ENCODE data around the gene KLF18. TPM values are rescaled to one million over a fixed set of nuclear protein-coding genes. Genes with fewer than 3 reads are reported as not detected.

Gene KLF18
- total and polyA plus RNA-seq, 9 donors, result not detected

DNA sequence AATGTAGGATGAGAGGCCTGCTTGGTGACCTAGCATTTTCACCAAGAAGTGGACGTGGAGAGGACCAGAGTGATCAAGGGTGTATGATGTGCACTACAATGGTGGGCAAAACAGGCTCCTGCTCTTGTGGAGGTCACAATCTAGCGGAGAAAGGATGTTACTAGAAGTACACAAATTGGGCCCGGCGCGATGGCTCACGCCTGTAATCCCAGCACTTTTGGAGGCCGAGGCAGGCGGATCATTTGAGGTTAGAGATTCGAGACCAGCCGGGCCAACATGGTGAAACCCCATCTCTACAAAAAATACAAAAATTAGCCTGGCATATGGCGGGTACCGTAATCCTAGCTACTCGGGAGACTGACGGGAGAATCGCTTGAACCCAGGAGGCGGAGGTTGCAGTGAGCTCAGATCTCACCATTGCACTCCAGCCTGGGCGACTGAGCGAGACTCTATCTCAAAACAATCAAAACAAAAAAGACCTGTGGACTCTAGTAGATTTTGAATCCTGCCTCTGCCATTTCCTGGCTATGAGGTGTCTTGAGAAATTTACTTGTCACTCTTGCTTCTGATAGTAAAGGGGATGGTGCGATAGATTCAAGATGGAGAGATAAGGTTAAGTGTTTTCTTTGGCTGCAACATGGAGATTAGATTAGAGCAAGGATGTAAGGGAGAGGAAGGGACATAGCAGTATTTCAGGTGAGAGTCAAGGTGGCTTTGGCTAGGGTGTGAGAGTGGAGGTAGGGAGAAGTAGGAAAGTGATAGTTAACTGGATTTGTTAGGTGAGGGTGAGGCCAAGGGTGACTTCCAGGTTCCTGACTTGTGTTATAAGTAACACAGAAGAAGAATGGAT is 7.1 kb downstream of the KLF18 start:
- Histone ChIP-seq H3K4me3 (no peak overlapping the region), H3K9me3 (no peaks in the 10 kb centered on the region), H3K27me3 (no peaks in the 10 kb centered on the region), H3K36me3 (no peaks in the 10 kb centered on the region), H3K4me1 (ENCODE audit: insufficient read depth) (no peaks in the 10 kb centered on the region), H3K27ac (no peak overlapping the region)
- intact Hi-C loops (cut with DNase I), result no loop called here
- DNase-seq, result no peak
- TF ChIP-seq EP300 (IDR thresholded peaks at IDR 0.05), result no peak
- TF ChIP-seq, protein P1, sequence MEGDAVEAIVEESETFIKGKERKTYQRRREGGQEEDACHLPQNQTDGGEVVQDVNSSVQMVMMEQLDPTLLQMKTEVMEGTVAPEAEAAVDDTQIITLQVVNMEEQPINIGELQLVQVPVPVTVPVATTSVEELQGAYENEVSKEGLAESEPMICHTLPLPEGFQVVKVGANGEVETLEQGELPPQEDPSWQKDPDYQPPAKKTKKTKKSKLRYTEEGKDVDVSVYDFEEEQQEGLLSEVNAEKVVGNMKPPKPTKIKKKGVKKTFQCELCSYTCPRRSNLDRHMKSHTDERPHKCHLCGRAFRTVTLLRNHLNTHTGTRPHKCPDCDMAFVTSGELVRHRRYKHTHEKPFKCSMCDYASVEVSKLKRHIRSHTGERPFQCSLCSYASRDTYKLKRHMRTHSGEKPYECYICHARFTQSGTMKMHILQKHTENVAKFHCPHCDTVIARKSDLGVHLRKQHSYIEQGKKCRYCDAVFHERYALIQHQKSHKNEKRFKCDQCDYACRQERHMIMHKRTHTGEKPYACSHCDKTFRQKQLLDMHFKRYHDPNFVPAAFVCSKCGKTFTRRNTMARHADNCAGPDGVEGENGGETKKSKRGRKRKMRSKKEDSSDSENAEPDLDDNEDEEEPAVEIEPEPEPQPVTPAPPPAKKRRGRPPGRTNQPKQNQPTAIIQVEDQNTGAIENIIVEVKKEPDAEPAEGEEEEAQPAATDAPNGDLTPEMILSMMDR (IDR thresholded peaks at IDR 0.05), result no peak
- no peak for TF ChIP-seq POLR2A (IDR thresholded peaks at IDR 0.05)
- 96 to 97% (median 96%) methylated on average over 19 of the region's 19 CpGs for WGBS, 3 donors

DNA sequence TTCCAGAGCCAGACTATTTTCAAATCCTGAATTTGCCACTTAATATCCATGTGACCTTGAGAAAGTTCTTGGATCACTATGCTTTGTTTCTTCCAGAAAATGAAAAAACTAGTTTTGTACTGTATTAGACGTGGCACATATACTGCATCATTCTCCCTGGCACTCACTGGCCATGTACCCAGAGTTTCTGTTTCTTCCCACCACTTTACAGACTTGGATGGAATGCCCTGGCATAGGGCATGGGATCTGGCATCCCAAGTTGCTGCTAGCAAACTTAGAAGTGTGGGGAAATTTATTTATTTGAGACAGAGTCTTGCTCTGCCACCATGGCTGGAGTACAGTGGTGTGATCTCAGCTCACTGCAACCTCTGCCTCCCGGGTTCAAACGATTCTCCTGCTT is 10.0 kb downstream of the KLF18 start:
- Histone ChIP-seq H3K9me3 (no peaks in the 10 kb centered on the region), H3K27ac (no peak overlapping the region)
- WGBS, 3 donors, result 60 to 69% (median 63%) methylated on average over 3 of the region's 3 CpGs

DNA sequence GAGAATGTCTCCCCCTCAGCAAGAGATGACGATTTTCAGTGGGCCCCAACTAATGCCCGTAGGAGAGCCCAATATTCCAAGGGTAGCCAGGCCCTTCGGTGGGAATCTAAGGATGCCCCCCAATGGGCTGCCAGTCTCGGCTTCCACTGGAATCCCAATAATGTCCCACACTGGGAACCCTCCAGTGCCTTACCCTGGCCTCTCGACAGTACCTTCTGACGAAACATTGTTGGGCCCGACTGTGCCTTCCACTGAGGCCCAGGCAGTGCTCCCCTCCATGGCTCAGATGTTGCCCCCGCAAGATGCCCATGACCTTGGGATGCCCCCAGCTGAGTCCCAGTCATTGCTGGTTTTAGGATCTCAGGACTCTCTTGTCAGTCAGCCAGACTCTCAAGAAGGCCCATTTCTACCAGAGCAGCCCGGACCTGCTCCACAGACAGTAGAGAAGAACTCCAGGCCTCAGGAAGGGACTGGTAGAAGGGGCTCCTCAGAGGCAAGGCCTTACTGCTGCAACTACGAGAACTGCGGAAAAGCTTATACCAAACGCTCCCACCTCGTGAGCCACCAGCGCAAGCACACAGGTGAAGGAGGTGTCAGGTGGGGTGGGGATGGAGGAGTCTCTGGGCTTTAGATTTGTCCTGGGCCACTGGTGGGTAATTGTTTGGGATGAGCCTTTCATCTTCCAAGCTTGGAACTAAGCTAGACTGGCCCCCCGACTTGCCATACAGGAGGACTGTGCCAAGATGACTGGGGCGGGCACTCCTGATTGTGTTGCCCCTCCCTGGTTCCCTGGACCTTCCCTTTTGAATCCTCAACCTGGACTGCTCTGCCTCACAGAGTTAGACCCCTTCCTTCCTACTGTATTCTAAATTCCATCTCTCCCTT is 11.6 kb downstream of the KLF18 start:
- whole genome bisulfite sequencing, 3 donors, result 88 to 90% (median 89%) methylated on average over 15 to 16 of the region's 16 CpGs
- intact Hi-C loops (cut with DNase I), result no loop called here
- DNase-seq, result no peak
- H3K9me3 ChIP-seq, result no peaks in the 10 kb centered on the region
- no peaks in the 10 kb centered on the region for H3K36me3 ChIP-seq
- H3K4me1 ChIP-seq (ENCODE audit: insufficient read depth), result no peaks in the 10 kb centered on the region
- no peak overlapping the region for H3K27ac ChIP-seq
- H3K4me3 ChIP-seq, result no peak overlapping the region
- no peaks in the 10 kb centered on the region for H3K27me3 ChIP-seq
- TF ChIP-seq, protein P1 (IDR thresholded peaks at IDR 0.05), result no peak
- no peak for TF ChIP-seq POLR2A (IDR thresholded peaks at IDR 0.05)
- no peak for TF ChIP-seq EP300 (IDR thresholded peaks at IDR 0.05)

More for the DNA sequence above, 10.0 kb downstream of the KLF18 start:
- Histone ChIP-seq H3K27me3 (no peaks in the 10 kb centered on the region), H3K4me3 (no peak overlapping the region), H3K4me1 (ENCODE audit: insufficient read depth) (no peaks in the 10 kb centered on the region), H3K36me3 (no peaks in the 10 kb centered on the region)
- TF ChIP-seq POLR2A (IDR thresholded peaks at IDR 0.05) (no peak), EP300 (IDR thresholded peaks at IDR 0.05) (no peak)
- TF ChIP-seq, protein P1 (IDR thresholded peaks at IDR 0.05), result no peak
- DNase-seq, result no peak
- intact Hi-C loops (cut with DNase I), result no loop called here

DNA sequence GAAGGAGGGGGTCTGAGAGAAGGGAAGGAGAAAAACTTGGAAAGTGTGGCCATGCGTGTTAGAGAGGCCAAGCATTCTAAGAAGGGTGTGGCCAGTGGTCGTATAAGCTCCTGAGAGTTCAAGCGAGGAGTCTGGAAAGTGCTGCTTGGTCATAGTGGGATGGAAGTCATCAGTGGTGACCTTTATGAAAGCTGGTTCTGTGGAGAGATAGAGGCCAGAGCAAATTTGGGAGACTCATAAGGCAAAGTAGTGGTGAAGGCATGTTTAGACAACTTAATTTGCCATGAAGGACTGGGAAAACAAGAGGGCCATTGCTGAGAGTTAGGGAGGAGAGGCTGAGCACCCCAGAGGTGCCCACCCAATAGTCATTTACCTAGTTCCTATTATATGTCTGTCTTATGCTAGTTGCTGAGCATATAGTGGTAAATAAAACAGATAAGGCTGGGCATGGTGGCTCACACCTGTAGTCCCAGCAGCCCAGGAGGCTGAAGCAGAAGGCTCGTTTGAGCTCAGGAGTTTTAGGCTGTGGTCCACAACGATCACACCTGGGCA is 21.0 kb downstream of the KLF18 start:
- DNase-seq, result no peak
- Histone ChIP-seq H3K27me3 (no peaks in the 10 kb centered on the region), H3K27ac (no peak overlapping the region), H3K4me3 (no peak overlapping the region), H3K36me3 (no peaks in the 10 kb centered on the region), H3K9me3 (no peaks in the 10 kb centered on the region), H3K4me1 (ENCODE audit: insufficient read depth) (no peaks in the 10 kb centered on the region)
- intact Hi-C loops (cut with DNase I), result no loop called here
- TF ChIP-seq, protein P1 (IDR thresholded peaks at IDR 0.05), result no peak
- 72 to 80% (median 78%) methylated on average over 5 of the region's 5 CpGs for WGBS, 3 donors

Data from ovary (tissue), 9 donors.